ENCODE measurements around the gene EML4. TPM values are rescaled to one million over a fixed set of nuclear protein-coding genes. Genes with fewer than 3 reads are reported as not detected.
"Not testable (repeated sequence)": the region's sequence is repeated elsewhere in the genome, so short reads cannot be mapped to it uniquely, and the experiment has no call there.

The EML4 gene
- total and polyA plus RNA-seq, 7 experiments from 2014 or later = 64.9 to 167 (median 141) TPM

DNA sequence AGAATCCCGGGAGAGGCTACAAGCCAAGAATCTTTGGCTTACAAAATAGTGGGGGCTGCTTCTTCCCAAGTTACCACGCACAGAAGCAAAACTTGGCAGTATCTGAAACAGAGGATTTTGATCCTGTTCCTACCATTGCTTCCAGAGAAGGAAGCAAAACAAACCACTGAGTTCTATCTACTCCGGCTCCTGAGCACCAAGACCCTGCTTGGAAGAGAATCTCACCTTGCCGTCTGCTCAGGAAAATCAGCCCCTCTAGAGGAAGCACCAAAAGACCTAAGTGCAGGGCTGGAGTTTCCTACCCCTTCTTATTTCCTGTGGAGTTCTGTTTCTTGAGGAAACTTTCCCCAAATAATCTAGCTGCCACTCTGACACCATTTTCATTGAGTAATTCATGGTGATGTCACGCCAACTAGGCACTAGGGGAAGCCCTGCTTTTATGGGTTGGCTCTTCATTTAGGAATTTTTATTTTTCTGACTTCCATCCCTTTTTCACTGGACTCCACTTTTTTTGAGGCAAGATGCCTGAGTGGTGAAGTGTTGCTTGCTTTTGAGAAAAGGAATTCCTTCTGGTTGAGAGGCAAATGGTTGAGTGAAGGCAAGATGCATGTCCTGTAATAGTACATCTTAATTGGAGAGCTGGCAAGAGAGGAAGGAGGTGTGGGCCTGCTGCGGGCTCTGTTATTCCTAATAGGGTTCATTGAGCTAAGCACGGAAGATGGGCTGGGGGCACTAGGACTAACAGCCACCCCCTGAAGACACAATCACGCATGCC, 36.8 kb upstream of the EML4 start:
- POLR2A ChIA-PET = interaction anchor here (0.5 to 22.7 kb wide), 15 partner anchors 9 to 1016 kb away, joined by 3 to 636 read pairs (median 6); no protein-coding TSS in a partner anchor
- peak overlapping the region; percentile 68 to 98 (median 96) for H3K27ac Mint-ChIP-seq
- intact Hi-C loops (cut with micrococcal nuclease) = loop anchor here (2.0 kb wide), 2 partner anchors 18 to 64 kb away; no protein-coding TSS in a partner anchor
- H3K9me3 Mint-ChIP-seq = peaks cover 0 to 1% (median 0%) of the 10 kb centered on the region in 11 donors
- Histone ChIP-seq H3K9me3 (ENCODE audit: control insufficient read depth in 2 of 3, low read length in 3 of 3) (no peaks in the 10 kb centered on the region), H3K27ac (ENCODE audit: low read depth, low read length) (peak overlapping the region; percentile 82), H3K4me3 (ENCODE audit: low read length) (peak overlapping the region; percentile 38), H3K4me1 (ENCODE audit: control insufficient read depth in 2 of 2, insufficient read depth in 2 of 2, low read length in 2 of 2) (peaks cover 84 to 95% of the 10 kb centered on the region in 2 donors), H3K36me3 (ENCODE audit: control insufficient read depth in 2 of 3, insufficient read depth in 3 of 3, low read length in 3 of 3) (no peaks in the 10 kb centered on the region), H3K27me3 (ENCODE audit: control insufficient read depth in 2 of 2, insufficient read depth in 2 of 2, low read length in 2 of 2) (no peaks in the 10 kb centered on the region)
- CTCF ChIA-PET = interaction anchor here (0.6 to 2.0 kb wide), 11 partner anchors 8 to 64 kb away, joined by 3 to 19 read pairs (median 6); no protein-coding TSS in a partner anchor
- no peak for DNase-seq
- no peaks in the 10 kb centered on the region for H3K27me3 Mint-ChIP-seq
- ATAC-seq = no peak
- peaks cover 0 to 2% (median 0%) of the 10 kb centered on the region in 5 donors for H3K36me3 Mint-ChIP-seq
- peaks cover 57 to 97% (median 94%) of the 10 kb centered on the region in 7 donors for H3K4me1 Mint-ChIP-seq
- H3K4me3 Mint-ChIP-seq = peak overlapping the region; percentile 66 to 86 (median 76)

DNA sequence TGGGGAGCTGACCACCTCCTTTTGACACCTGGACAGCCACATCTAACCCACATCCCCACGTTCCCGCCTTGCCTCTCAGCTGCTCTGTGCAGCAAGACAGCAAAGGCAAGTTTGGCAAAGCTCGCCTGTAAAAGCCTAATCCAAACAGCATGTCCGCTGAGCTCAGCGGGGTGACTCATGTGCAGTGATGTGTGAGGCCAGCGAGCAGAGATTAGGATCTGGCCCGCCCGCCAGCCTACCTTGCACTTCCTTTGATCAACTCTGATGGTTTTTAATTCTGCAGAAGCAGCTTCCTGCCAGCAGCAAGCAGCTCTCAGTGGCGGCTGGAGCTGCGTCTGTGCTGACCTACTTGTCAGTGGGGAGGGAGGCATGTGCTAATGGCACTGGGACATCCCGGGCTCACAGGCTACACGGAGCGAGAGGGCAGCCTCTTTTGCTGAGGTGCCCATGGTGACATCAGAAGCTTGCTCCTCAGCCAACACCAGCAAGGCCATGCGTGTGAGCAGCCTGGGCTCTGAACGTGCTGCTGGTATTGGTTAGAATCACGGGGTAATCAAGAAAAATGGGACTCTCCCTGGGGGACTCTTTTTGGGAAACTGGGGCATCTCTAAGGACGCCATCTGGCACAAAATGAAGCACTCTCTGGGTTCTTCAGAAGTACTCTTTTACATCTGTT, 36.0 kb upstream of the EML4 start:
- ChIA-PET CTCF (interaction anchor here (0.7 to 2.0 kb wide), 11 partner anchors 8 to 63 kb away, joined by 3 to 19 read pairs (median 6); partner anchors contain the start of gene EML4), POLR2A (interaction anchor here (0.5 to 22.7 kb wide), 15 partner anchors 9 to 1016 kb away, joined by 3 to 636 read pairs (median 6); no protein-coding TSS in a partner anchor)
- peaks cover 81 to 89% of the 10 kb centered on the region in 2 donors for H3K4me1 ChIP-seq (ENCODE audit: control insufficient read depth in 2 of 2, insufficient read depth in 2 of 2, low read length in 2 of 2)
- peak overlapping the region; percentile 38 for H3K4me3 ChIP-seq (ENCODE audit: low read length)
- intact Hi-C loops (cut with micrococcal nuclease) = loop anchor here (1.0 to 2.0 kb wide), 9 partner anchors 8 to 64 kb away; partner anchors contain the start of gene EML4 (in 2 of the 2)
- H3K9me3 Mint-ChIP-seq = peaks cover 0 to 1% (median 0%) of the 10 kb centered on the region in 11 donors
- H3K27ac Mint-ChIP-seq = peak overlapping the region; percentile 68 to 98 (median 96)
- DNase-seq (peak; percentile 53 to 92 (median 78)), ATAC-seq (peak; percentile 94)
- H3K4me3 Mint-ChIP-seq = peak overlapping the region; percentile 66 to 86 (median 76)
- no peaks in the 10 kb centered on the region for H3K36me3 ChIP-seq (ENCODE audit: control insufficient read depth in 2 of 3, insufficient read depth in 3 of 3, low read length in 3 of 3)
- no peaks in the 10 kb centered on the region for H3K9me3 ChIP-seq (ENCODE audit: control insufficient read depth in 2 of 3, low read length in 3 of 3)
- no peaks in the 10 kb centered on the region for H3K27me3 Mint-ChIP-seq
- H3K27me3 ChIP-seq (ENCODE audit: control insufficient read depth in 2 of 2, insufficient read depth in 2 of 2, low read length in 2 of 2) = no peaks in the 10 kb centered on the region
- H3K27ac ChIP-seq (ENCODE audit: low read depth, low read length) = peak overlapping the region; percentile 82
- peaks cover 0 to 4% (median 0%) of the 10 kb centered on the region in 5 donors for H3K36me3 Mint-ChIP-seq
- H3K4me1 Mint-ChIP-seq = peaks cover 57 to 95% (median 93%) of the 10 kb centered on the region in 7 donors

DNA sequence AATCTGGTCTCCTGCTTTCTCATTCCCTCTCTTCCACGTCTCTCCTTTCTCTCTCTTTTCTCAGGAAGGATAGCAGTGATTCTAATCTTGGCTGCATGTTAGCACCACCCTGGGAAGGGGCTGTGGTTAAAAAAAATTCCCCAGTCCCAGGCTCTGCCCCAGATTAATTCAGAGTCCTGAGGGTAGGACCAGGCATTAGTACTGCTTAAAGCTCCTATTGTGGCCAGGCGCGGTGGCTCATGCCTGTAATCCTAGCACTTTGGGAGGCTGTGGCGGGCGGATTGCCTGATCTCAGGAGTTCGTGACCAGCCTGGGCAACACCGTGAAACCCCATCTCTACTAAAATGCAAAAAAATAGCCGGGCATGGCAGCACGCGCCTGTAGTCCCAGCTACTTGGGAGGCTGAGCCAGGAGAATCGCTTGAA, 35.4 kb upstream of the EML4 start:
- intact Hi-C loops (cut with micrococcal nuclease) = loop anchor here (1.0 to 2.0 kb wide), 9 partner anchors 8 to 63 kb away; partner anchors contain the start of gene EML4 (in 2 of the 2)

GRCh38 chr2:42134401-42134932, 34.7 kb upstream of the EML4 start:
- peaks cover 48 to 95% (median 89%) of the 10 kb centered on the region in 7 donors for H3K4me1 Mint-ChIP-seq
- Histone ChIP-seq H3K27ac (ENCODE audit: low read depth, low read length) (peak overlapping the region; percentile 82), H3K4me1 (ENCODE audit: control insufficient read depth in 2 of 2, insufficient read depth in 2 of 2, low read length in 2 of 2) (peaks cover 71 to 82% of the 10 kb centered on the region in 2 donors)
- CTCF ChIA-PET = interaction anchor here (0.6 to 0.8 kb wide), 2 partner anchors 31 to 48 kb away, joined by 3 read pairs; no protein-coding TSS in a partner anchor
- H3K27me3 ChIP-seq (ENCODE audit: control insufficient read depth in 2 of 2, insufficient read depth in 2 of 2, low read length in 2 of 2); H3K36me3 Mint-ChIP-seq; H3K9me3 Mint-ChIP-seq; H3K9me3 ChIP-seq (ENCODE audit: control insufficient read depth in 2 of 3, low read length in 3 of 3); H3K27me3 Mint-ChIP-seq; ATAC-seq; H3K36me3 ChIP-seq (ENCODE audit: control insufficient read depth in 2 of 3, insufficient read depth in 3 of 3, low read length in 3 of 3); H3K4me3 ChIP-seq (ENCODE audit: low read length); intact Hi-C loops (cut with micrococcal nuclease); DNase-seq: not testable (repeated sequence)
- peak overlapping the region in 8 of 9 donors; percentile 84 to 97 (median 95) for H3K27ac Mint-ChIP-seq
- POLR2A ChIA-PET = interaction anchor here (0.8 to 22.7 kb wide), 5 partner anchors 8 to 37 kb away, joined by 3 to 636 read pairs (median 15); no protein-coding TSS in a partner anchor
- H3K4me3 Mint-ChIP-seq = peak overlapping the region in 2 of 10 donors; percentile 7 to 86

More for the DNA sequence above, 35.4 kb upstream of the EML4 start:
- ChIA-PET POLR2A (interaction anchor here (1.3 to 22.7 kb wide), 8 partner anchors 8 to 47 kb away, joined by 6 to 636 read pairs (median 10); no protein-coding TSS in a partner anchor), CTCF (interaction anchor here (0.6 to 2.0 kb wide), 7 partner anchors 28 to 63 kb away, joined by 3 to 19 read pairs (median 6); partner anchors contain the start of gene EML4)
- peaks cover 0 to 1% (median 0%) of the 10 kb centered on the region in 11 donors for H3K9me3 Mint-ChIP-seq
- H3K9me3 ChIP-seq (ENCODE audit: control insufficient read depth in 2 of 3, low read length in 3 of 3) = no peaks in the 10 kb centered on the region
- no peaks in the 10 kb centered on the region for H3K27me3 Mint-ChIP-seq
- H3K4me3 Mint-ChIP-seq = peak overlapping the region; percentile 66 to 86 (median 76)
- peaks cover 53 to 95% (median 91%) of the 10 kb centered on the region in 7 donors for H3K4me1 Mint-ChIP-seq
- no peak for ATAC-seq
- H3K27me3 ChIP-seq (ENCODE audit: control insufficient read depth in 2 of 2, insufficient read depth in 2 of 2, low read length in 2 of 2) = no peaks in the 10 kb centered on the region
- peaks cover 74 to 86% of the 10 kb centered on the region in 2 donors for H3K4me1 ChIP-seq (ENCODE audit: control insufficient read depth in 2 of 2, insufficient read depth in 2 of 2, low read length in 2 of 2)
- H3K27ac Mint-ChIP-seq = peak overlapping the region; percentile 68 to 98 (median 96)
- peaks cover 0 to 7% (median 0%) of the 10 kb centered on the region in 5 donors for H3K36me3 Mint-ChIP-seq
- H3K36me3 ChIP-seq (ENCODE audit: control insufficient read depth in 2 of 3, insufficient read depth in 3 of 3, low read length in 3 of 3) = no peaks in the 10 kb centered on the region
- H3K27ac ChIP-seq (ENCODE audit: low read depth, low read length) = peak overlapping the region; percentile 82
- no peak overlapping the region for H3K4me3 ChIP-seq (ENCODE audit: low read length)
- no peak for DNase-seq

GRCh38 chr2:42135381-42136312, 33.5 kb upstream of the EML4 start:
- peaks cover 67 to 70% of the 10 kb centered on the region in 2 donors for H3K4me1 ChIP-seq (ENCODE audit: control insufficient read depth in 2 of 2, insufficient read depth in 2 of 2, low read length in 2 of 2)

More at GRCh38 chr2:42135381-42136312, 33.5 kb upstream of the EML4 start:
- intact Hi-C loops (cut with micrococcal nuclease) = no loop called here
- H3K27ac ChIP-seq (ENCODE audit: low read depth, low read length) = peak overlapping the region; percentile 5
- H3K36me3 ChIP-seq (ENCODE audit: control insufficient read depth in 2 of 3, insufficient read depth in 3 of 3, low read length in 3 of 3) = no peaks in the 10 kb centered on the region
- Mint-ChIP-seq H3K4me3 (peak overlapping the region; percentile 0 to 66 (median 26)), H3K4me1 (peaks cover 41 to 95% (median 86%) of the 10 kb centered on the region in 7 donors), H3K9me3 (no peaks in the 10 kb centered on the region), H3K27ac (peak overlapping the region; percentile 82 to 96 (median 92)), H3K36me3 (peaks cover 0 to 6% (median 0%) of the 10 kb centered on the region in 5 donors), H3K27me3 (no peaks in the 10 kb centered on the region)
- no peak overlapping the region for H3K4me3 ChIP-seq (ENCODE audit: low read length)
- H3K27me3 ChIP-seq (ENCODE audit: control insufficient read depth in 2 of 2, insufficient read depth in 2 of 2, low read length in 2 of 2) = no peaks in the 10 kb centered on the region
- DNase-seq (no peak), ATAC-seq (no peak)
- POLR2A ChIA-PET = interaction anchor here (0.6 to 22.7 kb wide), 11 partner anchors 10 to 59 kb away, joined by 3 to 636 read pairs (median 4); no protein-coding TSS in a partner anchor
- CTCF ChIA-PET = interaction anchor here (0.5 to 2.3 kb wide), 14 partner anchors 10 to 65 kb away, joined by 3 to 14 read pairs (median 4); no protein-coding TSS in a partner anchor
- H3K9me3 ChIP-seq (ENCODE audit: control insufficient read depth in 2 of 3, low read length in 3 of 3) = no peaks in the 10 kb centered on the region
